HG02884 (cell line): ENCODE data around the gene PDGFB.

ENCODE experiments used
- ATAC-seq: cut with Tn5 transposase; IDR thresholded peaks from one replicate; pipeline ENCODE4 v1.9.1; 2021; ENCODE audit warnings: mild to moderate bottlenecking, moderate library complexity; ENCODE audit not compliant: unreplicated experiment

Gene PDGFB

DNA sequence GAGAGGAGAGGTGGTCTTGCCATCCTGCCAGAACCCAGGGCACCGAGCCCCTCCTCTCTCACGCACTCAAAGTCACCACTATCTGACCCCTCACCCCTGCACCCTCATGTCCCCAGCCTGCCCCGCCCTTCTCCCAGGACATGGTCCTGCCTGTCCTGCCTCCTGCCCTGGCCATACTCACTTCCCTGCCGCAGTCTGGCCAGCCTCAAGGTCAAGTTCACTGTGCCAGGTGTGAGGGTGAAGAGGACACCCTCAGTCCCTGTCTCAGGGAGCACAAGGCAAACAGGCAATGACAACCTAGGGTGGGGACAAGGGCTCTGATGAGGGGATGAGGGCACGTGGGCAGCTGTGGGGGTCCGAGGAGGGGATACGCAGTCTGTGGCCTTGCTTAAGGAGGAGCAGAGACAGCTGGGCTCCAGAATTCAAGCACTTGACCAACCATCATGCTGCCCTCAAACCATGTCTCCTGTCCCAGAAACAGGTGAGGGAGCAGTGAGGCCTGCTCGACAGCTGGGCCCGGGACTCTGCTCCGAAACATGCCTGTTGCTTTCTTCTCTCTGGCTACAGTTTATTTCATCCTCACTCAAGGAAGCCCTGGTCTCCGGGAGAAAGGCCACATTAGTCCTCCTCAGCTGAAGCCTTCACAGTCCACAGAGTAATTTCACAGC lies 36.6 kb downstream of the PDGFB start:
- no peak for ATAC-seq

DNA sequence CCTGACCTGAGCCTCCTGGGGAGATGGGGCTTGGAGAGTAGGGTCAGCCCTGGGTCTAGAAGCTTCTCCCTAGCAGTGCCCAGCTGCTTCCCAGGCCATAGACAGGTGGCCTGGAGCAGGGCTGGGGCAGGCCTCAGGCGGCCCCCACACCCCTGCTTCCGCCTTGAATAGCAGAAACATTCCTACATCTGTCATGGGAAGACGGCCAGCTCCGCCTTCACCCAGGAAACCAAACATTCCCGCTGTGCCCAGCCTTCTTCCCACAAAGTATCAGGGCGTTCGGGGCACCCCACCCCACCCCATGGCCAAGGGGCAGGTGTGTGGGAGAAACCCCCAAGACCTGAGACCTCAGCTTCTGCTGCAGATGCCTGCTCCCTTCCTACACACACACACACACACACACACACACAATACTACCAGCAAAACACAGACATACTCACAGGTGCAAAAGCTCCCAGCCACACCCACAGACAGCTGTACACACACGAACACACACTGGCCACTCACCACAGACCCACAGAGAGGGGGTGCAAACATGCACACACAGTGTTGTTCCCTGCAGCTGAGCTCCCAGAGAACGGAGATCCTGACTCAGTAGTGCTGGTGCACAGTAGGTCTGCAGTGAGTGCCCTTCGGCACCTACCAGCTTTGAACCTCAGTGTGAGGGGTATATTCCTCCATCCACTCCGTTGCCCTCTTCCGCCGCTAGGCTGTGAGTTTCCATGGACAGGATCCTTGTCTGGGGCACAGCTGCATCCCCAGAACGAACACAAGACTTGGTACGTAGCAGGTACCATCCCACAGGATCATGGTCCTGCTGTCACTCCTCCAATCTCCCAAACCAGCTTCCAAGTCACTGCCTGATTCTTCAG lies 37.4 kb downstream of the PDGFB start:
- no peak for ATAC-seq

DNA sequence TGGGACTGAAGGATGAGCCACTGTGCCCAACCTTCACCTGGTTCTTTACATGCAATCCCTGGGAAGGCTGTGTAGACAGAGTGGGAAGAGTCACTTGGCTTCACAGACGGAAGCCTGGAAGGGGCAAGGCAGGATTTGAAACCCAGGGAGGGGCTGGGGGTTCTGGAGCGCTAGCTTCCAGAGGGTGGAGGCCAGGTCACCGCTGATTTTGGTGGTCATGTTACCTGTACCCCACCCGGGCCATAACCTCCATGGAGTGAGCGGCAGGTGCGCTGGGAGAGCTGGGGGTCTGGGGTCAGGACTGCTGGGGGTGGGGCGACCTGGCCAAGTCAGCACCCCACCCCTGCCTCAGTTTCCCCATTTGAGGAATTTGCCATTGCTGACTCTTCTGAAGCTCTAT lies 38.3 kb downstream of the PDGFB start:
- no peak for ATAC-seq

DNA sequence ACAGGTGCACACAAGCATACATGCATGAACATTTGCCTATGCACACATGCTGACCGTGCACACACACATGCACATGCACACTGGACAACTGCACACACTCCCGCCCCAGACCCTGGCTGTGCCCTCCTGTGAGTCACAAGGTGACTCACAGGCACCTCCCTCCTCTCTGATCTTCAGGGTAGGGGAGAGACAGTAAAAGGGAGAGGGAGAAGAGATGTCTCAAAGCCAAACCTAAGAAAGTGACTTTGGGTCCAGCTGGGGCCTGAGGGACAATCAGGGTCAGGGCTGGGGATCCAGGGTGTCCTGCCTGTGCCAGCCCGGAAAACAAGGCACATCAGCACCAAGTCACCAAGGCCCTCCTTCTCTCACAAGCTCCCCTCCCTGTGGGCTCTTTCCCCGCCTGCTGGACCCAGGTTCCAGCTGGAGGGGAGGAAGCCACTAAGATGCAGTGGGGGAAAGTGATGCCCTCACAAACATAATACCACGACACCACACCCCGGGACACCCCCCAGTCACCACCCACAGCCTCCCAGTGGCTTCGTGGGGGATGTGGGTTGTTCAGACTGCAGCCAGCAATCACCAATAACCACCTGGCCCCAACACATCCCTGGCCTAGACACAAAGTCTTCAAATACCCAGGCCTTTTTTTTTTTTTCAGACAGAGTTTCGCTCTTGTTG lies 39.3 kb downstream of the PDGFB start:
- ATAC-seq: no peak

DNA sequence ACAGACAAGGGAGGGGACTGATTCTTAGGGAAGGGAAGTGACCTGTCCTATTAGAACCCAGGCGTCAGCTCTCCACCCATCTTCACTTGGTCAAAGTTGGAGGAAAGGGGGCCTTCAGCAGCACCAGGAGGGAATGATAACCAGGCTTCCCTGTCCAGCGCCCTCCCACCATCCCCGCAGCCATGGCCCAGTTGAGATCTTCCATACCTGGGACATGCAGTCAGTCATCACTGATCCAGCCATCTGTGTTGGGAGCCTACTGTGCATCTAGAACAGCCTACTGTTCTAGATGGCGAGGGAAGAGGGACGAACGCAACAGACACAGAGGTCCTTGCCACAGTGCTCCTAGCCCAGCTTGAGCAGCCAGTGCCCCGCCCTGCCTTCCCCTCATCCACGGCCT lies 40.6 kb downstream of the PDGFB start:
- ATAC-seq: no peak

DNA sequence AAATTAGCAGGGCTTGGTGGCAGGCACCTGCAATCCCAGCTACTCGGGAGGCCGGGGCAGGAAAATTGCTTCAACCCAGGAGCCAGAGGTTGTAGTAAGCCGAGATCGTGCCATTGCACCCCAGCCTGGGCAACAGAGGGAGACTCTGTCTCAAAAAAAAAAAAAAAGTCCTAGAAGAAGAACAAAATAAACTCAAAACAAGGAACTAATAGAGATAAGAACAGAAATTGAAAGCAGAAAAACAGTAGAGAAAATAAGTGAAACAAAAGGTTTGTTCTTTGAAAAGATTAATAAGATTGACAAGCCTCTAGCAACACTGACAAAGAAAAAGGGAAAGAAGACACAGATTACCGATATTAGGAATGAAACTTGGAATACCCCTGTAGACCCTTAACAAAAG lies 47.2 kb downstream of the PDGFB start:
- ATAC-seq: no peak

DNA sequence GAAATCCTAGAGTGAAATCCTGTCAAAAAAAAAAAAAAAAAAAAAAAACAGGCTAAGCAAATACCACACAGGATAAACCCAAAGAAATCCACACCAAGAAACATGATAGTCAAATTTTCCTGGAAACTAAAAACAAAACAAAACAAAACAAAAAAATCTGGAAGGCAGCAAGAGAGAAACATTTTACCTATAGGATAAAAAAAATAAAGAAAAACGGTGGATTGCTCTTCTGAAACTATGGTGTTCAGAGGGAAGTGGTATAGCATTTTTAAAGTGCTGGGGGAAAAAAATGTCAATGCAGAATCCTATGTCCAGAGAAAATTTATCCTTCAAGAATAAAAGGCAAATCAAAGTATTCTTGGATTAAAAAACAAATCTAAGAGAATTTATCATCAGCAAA lies 50.7 kb downstream of the PDGFB start:
- no peak for ATAC-seq

DNA sequence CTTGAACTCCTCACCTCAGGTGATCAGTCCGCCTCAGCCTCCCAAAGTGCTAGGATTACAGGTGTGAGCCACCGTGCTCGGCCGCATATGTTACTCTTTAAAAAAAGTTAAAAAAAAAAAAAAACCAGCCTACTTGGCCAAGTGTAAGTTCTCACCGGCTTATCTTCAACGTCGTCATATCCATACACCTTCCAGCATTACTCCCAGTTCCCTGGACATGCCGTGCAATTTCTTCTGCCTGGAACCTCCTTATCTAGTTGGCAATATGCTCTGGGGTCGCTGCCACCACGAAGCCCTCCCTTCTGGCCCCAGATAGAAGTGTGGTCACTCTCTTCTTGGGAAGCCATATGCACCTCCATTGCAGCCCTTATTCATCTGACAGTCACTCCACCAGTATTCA lies 56.0 kb downstream of the PDGFB start:
- ATAC-seq: no peak

DNA sequence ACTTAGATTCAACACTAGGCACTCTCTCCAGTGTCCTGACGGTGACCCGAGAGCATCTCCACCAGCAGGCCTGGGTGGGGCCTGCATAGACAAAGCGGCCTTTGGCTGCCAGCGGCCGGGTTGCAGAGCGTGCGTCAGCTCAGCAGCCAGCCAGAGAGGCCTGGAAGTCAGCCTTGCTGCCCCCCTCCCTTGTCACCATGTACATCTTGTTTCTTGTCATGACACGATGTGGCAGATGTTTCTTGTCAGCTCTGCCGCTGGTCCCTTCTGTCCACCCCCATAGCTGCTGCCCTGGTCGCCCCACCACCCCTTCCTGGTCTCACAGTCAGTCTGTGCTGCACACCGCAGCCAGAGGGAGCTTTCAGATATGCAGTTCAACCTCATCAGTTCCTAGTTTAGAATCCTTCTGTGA lies 59.2 kb downstream of the PDGFB start:
- ATAC-seq: no peak

DNA sequence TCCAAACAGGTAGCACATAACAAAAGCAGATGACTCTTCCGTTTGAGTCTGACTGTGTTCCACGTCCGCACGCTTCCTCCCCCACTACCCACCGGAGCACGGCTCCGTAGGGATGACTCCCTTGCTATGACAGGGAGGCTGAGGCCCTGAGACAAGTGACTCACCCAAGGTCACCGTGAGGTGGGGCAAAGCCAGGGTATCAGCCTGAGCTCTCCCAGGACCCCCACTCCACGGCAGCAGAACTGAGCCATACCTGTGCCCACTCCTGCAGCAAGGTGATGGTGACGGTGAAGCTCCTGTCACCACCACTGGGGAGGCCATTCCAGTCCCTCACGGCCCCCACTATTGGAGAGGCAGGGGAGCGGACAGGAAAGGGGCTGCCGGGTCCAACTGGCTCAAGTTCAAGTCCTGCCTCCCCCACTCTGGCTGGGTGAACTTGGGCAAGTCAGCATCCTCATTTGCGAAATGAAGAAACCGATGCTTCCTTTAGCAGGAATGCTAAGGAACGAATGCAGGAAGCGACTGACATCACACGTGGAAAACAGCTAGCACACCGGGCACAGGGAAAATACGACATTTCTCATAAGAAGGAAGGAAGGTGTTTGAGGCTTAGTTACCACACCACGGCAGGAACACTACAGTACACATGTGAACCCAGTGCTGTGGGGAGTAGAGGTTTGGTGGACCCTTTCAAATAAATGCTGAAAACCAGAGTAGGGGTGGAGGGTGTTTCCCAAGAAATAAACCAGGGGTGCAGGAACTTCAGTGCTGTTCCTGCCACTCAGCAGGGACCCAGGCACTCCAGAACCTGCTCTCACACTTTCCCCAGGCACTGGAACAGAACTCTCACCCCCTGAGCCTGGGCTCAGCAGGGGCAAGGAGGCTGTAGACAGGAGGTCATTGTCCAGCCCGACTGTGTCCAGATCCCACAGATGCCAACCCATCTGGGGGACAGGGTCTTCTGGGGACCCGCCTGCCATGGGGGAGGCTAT lies 59.9 kb downstream of the PDGFB start:
- ATAC-seq: no peak

DNA sequence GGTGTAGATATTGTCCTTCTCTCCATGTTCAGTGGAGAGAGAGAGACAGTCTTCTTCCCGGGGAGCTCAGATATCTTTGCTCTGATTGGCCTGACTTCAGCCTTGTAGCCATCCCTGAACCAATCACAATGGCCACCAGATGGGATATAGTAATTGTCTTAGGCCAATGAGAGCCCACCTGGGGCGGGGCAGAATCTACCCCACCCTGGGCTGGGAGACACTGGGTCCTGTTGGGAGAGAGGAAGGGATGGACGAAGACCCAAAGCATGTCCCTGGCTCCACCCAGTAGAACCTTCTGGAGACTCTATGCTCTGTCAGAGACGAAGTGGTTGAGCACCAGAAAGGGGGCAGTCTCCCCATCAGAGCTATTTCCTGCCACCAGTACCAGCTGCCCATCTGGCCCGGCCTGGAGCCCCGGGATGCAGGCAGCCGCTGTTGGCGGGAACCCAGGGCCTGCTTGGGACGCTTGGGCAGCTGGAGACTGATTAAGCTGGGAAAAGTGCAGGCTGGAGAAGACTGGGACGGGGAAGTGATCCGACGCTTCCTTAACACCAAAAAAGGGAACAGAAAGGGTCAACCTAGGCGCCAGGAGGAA lies 60.7 kb downstream of the PDGFB start:
- ATAC-seq: no peak

DNA sequence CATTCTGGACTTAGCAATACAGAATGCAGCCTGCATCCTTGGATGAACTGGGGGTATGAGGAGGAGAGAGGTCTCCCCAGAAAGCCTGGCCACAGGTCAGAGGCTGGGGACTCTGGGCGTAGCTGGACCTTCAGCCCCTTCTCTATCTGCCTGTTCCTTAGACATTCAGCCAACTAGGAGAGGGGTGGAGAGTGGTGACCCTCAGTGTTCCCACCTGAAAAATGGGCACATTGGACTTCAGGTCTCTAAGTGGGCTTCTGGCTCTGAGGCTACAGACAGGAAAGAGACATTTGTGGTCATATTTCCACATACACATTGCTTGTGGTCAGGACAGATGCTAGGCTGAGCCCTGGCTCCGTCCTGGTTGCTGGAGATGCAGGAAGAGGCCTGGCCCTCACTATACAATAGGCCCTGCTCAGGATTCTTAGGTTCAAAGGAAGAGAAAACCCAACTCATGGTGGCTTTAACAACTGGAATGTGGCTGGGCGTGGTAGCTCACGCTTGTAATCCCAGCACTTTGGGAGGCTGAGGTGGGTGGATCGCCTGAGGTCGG lies 62.2 kb downstream of the PDGFB start:
- ATAC-seq: no peak

DNA sequence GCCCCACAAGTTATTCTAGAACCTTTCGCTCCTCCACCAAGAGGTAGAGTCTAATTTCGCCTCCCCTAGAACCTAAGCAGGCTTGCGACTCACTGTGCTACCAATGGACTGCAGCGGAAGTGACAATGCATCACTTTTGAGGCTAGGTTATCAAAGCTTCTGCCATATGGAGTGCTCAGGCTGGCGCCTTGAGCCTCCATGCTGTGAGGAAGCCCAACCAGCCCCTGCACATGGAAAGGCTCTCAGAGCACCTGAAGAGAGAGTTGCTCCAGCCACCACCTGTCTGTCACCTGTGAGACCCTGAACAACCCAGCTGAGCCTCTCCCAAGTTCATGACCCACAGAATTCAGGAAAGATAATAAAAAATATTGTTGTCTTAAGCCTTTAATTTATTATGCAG lies 63.0 kb downstream of the PDGFB start:
- no peak for ATAC-seq

DNA sequence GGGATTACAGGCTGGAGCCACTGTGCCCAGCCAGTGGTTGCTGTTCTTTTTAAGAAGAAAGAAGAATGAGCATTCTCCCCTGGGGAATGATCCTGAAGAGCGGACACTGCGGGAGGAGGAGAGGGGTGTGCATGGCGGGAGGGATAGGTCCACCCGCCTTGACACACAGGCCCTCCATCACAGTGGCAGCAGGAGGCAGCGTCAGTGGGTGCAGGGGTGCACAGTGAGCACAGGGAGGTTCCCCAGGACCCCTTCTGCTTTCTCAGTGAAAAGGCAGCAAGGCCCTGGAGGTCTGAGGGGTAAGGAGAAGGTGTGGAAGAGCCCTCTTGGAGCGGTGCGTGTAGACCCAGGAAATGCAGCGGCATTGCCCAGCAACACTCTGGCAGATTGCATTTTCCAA lies 63.4 kb downstream of the PDGFB start:
- no peak for ATAC-seq

DNA sequence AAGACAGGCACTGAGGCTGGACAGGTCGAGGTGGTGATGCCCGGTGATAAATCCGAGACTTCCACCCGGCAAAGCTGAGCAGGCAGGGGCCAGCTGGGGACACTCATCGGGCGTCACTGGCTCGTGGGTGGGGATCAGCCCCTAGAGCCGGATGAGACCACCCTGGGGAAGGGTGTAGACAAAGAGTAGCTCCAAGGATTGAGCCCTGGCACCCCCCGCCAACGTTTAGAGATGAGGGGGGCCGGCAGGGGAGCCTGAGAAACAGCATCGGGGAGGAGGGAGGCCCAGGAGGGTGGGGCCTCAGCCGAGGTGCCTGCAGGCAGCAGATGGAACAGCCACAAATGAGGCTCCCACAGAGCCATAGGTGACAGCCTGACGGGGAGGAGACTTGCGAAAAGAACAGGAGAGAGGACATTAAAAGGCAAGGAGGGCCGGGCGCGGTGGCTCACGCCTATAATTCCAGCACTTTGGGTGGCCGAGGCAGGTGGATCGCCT lies 64.9 kb downstream of the PDGFB start:
- no peak for ATAC-seq

DNA sequence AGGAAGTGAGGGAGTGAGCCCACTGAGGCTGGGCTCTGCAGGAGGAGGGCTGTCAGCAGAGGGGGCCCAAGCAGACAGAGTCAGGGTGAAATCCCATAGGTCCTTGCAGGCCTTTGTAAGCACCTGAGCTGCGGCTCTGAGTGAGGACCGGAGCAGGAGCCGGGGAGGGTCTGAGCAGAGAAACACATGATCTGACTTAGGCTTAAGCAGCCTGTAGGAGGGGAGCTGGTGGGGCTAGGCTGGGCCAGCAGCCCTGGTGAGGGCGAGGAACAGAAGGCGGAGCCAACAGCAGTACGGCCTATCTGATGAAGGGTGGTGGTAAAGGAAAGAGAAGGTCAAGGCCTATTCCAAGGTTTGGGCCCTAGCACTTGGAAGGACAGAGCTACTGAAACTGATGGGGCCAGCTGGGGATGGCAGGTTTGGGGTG lies 65.4 kb downstream of the PDGFB start:
- ATAC-seq: no peak

DNA sequence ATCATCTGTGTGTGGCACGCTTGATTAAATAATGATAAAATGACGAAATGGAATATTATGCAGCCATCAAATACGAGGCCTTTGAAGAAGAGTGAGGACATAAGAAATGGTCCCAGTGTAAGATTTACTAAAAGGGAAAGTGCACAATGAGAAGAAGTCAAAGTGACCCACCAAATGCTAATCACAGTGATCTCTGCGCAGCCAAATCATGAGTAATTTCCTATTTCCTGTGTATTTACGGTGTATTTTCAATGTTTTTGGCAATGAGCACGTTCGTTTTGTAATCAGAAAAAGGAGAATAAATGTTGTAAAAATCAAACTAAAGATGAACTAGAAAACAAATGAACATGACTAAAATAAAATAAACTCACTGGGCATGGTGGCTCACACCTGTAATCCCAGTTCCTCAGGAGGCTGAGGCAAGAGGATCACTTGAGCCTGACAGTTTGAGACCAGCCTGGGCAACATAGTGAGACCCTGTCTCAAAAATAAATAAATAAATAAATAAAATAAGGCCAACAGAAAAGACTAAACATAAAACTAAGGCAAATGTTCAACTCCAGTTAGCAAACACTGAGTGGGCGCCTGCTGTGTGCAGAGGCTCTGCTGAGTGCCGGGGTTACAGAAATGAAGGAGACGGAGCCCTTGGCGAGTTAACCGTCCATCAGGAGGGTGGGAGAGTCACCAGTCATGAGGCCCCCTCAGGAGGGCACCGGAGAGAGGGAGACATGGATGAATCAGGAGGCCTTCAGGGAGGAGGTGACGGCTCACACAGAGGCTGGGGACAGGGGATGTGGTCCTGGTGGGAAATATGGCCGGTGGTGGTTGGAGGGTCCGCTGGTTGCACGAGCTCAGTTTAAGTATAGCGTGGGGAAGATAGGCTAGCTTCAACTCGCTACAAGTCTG lies 66.3 kb downstream of the PDGFB start:
- ATAC-seq: no peak

DNA sequence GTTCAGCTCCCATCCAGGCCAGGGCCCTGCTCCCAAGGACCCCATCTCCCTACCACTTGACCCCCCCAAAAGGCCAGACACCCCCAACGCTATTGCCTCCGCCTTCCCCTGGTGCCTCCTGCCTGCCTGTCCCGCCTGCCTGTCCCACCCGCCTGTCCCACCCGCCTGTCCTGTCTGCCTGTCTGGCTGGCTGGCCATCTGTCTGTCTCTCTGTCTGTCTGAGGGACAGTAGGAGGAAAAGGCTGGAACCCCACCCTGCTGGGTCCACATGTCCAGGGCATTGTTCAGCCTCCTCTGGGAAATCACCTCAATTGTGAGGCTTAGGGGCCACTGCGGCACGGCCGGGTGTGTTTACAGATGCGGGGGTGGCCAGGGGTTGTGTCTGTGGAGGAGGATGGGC lies 67.0 kb downstream of the PDGFB start:
- ATAC-seq: no peak

DNA sequence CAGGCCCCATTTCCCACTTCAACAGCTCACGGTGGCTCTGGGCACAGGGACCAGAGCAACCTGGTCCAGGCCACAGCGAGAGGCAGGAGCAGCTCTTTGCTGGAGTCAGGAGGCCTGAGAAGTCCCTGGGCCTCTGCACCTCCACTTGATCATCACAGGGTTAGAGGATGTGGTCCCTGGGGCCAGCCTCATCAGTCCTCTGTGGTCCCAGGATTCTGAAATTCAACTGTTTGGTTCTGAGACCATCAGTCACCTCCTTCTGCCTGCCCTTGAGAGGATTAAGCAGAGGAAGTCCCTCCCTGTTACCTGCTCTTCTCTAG lies 67.4 kb downstream of the PDGFB start:
- no peak for ATAC-seq
